ENCODE results near the gene GSN. TPM values are rescaled to one million over a fixed set of nuclear protein-coding genes. Genes with fewer than 3 reads are reported as not detected.

GSN gene
- total and polyA plus RNA-seq, 2 of the 13 experiments (the other 11 are each of a cell fraction or from before 2014, with no cell fraction given), result 294 to 307 TPM

DNA sequence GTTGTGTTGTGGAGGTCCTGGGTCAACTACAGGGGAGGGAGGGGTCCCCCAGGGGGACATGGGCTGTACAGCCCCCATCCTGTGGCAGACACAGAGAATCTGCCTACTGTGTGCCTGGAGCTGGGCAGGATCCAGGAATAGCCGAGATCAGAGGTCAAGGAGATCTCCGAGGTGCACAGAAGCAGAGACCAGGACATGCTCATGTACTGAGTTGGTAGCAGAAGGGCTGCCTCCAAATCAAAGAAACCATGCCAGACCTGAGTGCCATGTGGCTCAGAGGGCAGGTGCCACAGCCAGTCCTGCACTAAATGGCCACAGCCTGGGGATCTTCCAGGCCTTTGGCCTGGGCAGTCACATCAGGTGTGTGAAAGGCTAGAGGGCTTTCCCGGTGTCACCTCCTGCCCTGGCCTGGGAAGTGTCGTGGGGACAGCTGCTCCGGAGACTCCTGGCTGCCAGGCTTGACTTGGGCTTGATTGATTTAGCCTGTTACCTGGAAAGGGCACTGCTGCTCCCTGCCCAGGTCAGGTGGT is 27.8 kb downstream of the GSN start:
- Histone ChIP-seq H3K4me3 (replicated peaks in 1 of 3; ENCODE audit: insufficient read depth in 1 of 3, low read depth in 2 of 3, low read length in 3 of 3) (peak overlapping the region in 2 of 3 experiments; percentile 9 to 76; a peak in 3 of 6 replicates), H3K27me3 (ENCODE audit: control insufficient read depth in 1 of 2, insufficient read depth in 2 of 2, low read length in 2 of 2) (no peaks in the 10 kb centered on the region), H2AFZ (ENCODE audit: low read length) (no peak overlapping the region), H3K9me3 (ENCODE audit: low read length) (no peaks in the 10 kb centered on the region), H3K4me1 (ENCODE audit: insufficient read depth, low read length) (peaks cover 84% of the 10 kb centered on the region), H3K36me3 (replicated peaks in 1 of 2; ENCODE audit: control insufficient read depth in 1 of 2, insufficient read depth in 2 of 2, low read length in 2 of 2) (no peaks in the 10 kb centered on the region), H4K20me1 (ENCODE audit: insufficient read depth, low read length) (no peaks in the 10 kb centered on the region), H3K79me2 (ENCODE audit: insufficient read depth, low read length) (peaks cover 16% of the 10 kb centered on the region), H3K27ac (ENCODE audit: extremely low read length, insufficient read depth, low read length) (peak overlapping the region; percentile 94), H3K4me2 (ENCODE audit: low read depth, low read length) (peak overlapping the region; percentile 78), H3K9ac (ENCODE audit: insufficient read depth, low read depth, low read length) (peak overlapping the region; percentile 84)
- WGBS (ENCODE audit: low lambda C conversion rate), result 0% methylated on average over 3 of the region's 5 CpGs
- BruUV-seq (replicated peaks), result no TSS peak
- ChIA-PET CTCF (ENCODE audit: low intra/inter-chr PET ratio, low total read pairs) (interaction anchor here (1.8 kb wide), 1 partner anchor 24 kb away, joined by 4 read pairs; no protein-coding TSS in a partner anchor), POLR2A (interaction anchor here (0.7 to 14.1 kb wide), 6 partner anchors 8 to 27 kb away, joined by 3 to 398 read pairs (median 6); partner anchors contain the start of gene GSN)
- in situ Hi-C loops (cut with HindIII; ENCODE audit: extremely low pct_ligation_motif_present, low pct_unique_long_range_greater_than_20kb) (no loop called here), intact Hi-C loops (cut with micrococcal nuclease; ENCODE audit: unreplicated experiment) (loop anchor here (1.0 kb wide), 1 partner anchor 13 kb away; no protein-coding TSS in a partner anchor)
- ATAC-seq, result peak; percentile 15
- no peak for FAIRE-seq
- DNase-seq (ENCODE audit: low spot score), result no peak
- TF ChIP-seq RAD21 (CRISPR knock-in tag; IDR thresholded peaks at IDR 0.05) (no peak), TRIM24 (CRISPR knock-in tag; IDR thresholded peaks at IDR 0.05) (no peak), ZNF788 (CRISPR knock-in tag; IDR thresholded peaks at IDR 0.05; ENCODE audit: borderline replicate concordance) (0 out of 2 replicates have a peak, but pooled peaks have one; percentile 41), SAP130 (CRISPR knock-in tag; IDR thresholded peaks at IDR 0.05; ENCODE audit: low read depth) (peak; percentile 2; the same call in 1 of the 2 replicates), MXD4 (CRISPR knock-in tag; IDR thresholded peaks at IDR 0.05) (0 out of 2 replicates have a peak, but pooled peaks have one; percentile 12), SALL1 (CRISPR knock-in tag; IDR thresholded peaks at IDR 0.05) (no peak), ZNF766 (CRISPR knock-in tag; IDR thresholded peaks at IDR 0.05; ENCODE audit: borderline replicate concordance) (no peak), MXI1 (IDR thresholded peaks at IDR 0.05; ENCODE audit: borderline replicate concordance, low read depth, low read length) (0 out of 3 replicates have a peak, but pooled peaks have one; percentile 12), KLF6 (CRISPR knock-in tag; IDR thresholded peaks at IDR 0.05) (no peak)
- TF ChIP-seq, protein P1, sequence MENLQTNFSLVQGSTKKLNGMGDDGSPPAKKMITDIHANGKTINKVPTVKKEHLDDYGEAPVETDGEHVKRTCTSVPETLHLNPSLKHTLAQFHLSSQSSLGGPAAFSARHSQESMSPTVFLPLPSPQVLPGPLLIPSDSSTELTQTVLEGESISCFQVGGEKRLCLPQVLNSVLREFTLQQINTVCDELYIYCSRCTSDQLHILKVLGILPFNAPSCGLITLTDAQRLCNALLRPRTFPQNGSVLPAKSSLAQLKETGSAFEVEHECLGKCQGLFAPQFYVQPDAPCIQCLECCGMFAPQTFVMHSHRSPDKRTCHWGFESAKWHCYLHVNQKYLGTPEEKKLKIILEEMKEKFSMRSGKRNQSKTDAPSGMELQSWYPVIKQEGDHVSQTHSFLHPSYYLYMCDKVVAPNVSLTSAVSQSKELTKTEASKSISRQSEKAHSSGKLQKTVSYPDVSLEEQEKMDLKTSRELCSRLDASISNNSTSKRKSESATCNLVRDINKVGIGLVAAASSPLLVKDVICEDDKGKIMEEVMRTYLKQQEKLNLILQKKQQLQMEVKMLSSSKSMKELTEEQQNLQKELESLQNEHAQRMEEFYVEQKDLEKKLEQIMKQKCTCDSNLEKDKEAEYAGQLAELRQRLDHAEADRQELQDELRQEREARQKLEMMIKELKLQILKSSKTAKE (CRISPR knock-in tag; IDR thresholded peaks at IDR 0.05; ENCODE audit: borderline replicate concordance), result no peak
- TF ChIP-seq, protein P2, sequence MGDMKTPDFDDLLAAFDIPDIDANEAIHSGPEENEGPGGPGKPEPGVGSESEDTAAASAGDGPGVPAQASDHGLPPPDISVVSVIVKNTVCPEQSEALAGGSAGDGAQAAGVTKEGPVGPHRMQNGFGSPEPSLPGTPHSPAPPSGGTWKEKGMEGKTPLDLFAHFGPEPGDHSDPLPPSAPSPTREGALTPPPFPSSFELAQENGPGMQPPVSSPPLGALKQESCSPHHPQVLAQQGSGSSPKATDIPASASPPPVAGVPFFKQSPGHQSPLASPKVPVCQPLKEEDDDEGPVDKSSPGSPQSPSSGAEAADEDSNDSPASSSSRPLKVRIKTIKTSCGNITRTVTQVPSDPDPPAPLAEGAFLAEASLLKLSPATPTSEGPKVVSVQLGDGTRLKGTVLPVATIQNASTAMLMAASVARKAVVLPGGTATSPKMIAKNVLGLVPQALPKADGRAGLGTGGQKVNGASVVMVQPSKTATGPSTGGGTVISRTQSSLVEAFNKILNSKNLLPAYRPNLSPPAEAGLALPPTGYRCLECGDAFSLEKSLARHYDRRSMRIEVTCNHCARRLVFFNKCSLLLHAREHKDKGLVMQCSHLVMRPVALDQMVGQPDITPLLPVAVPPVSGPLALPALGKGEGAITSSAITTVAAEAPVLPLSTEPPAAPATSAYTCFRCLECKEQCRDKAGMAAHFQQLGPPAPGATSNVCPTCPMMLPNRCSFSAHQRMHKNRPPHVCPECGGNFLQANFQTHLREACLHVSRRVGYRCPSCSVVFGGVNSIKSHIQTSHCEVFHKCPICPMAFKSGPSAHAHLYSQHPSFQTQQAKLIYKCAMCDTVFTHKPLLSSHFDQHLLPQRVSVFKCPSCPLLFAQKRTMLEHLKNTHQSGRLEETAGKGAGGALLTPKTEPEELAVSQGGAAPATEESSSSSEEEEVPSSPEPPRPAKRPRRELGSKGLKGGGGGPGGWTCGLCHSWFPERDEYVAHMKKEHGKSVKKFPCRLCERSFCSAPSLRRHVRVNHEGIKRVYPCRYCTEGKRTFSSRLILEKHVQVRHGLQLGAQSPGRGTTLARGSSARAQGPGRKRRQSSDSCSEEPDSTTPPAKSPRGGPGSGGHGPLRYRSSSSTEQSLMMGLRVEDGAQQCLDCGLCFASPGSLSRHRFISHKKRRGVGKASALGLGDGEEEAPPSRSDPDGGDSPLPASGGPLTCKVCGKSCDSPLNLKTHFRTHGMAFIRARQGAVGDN (CRISPR knock-in tag; IDR thresholded peaks at IDR 0.05), result peak; percentile 75
- TF ChIP-seq, protein P3, sequence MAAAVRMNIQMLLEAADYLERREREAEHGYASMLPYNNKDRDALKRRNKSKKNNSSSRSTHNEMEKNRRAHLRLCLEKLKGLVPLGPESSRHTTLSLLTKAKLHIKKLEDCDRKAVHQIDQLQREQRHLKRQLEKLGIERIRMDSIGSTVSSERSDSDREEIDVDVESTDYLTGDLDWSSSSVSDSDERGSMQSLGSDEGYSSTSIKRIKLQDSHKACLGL (CRISPR knock-in tag; IDR thresholded peaks at IDR 0.05), result no peak
- TF ChIP-seq, protein P4, sequence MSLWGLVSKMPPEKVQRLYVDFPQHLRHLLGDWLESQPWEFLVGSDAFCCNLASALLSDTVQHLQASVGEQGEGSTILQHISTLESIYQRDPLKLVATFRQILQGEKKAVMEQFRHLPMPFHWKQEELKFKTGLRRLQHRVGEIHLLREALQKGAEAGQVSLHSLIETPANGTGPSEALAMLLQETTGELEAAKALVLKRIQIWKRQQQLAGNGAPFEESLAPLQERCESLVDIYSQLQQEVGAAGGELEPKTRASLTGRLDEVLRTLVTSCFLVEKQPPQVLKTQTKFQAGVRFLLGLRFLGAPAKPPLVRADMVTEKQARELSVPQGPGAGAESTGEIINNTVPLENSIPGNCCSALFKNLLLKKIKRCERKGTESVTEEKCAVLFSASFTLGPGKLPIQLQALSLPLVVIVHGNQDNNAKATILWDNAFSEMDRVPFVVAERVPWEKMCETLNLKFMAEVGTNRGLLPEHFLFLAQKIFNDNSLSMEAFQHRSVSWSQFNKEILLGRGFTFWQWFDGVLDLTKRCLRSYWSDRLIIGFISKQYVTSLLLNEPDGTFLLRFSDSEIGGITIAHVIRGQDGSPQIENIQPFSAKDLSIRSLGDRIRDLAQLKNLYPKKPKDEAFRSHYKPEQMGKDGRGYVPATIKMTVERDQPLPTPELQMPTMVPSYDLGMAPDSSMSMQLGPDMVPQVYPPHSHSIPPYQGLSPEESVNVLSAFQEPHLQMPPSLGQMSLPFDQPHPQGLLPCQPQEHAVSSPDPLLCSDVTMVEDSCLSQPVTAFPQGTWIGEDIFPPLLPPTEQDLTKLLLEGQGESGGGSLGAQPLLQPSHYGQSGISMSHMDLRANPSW (CRISPR knock-in tag; IDR thresholded peaks at IDR 0.05; ENCODE audit: borderline replicate concordance), result no peak

Measured in HepG2 (cell line).